Neural cell (in vitro differentiated cells): ENCODE data around the gene MVD. TPM values are rescaled to one million over a fixed set of nuclear protein-coding genes. Genes with fewer than 3 reads are reported as not detected.

ENCODE experiments used
- H2AFZ ChIP-seq: fragments of 200-600, 300-800 bp; sonication (generic), shearing (Covaris generic); 2 replicates; pipeline ENCODE4 v1.6.0; 2014; ENCODE audit warnings: low read depth, mild to moderate bottlenecking, antibody characterized with exemption, low read length, moderate library complexity
- H3F3A ChIP-seq: fragments of 200-600 bp; shearing (Covaris generic); 2 replicates; pipeline ENCODE4 v1.6.1; 2016; ENCODE audit warnings: mild to moderate bottlenecking, moderate library complexity, mixed read lengths, antibody characterized with exemption, low read length; ENCODE audit not compliant: insufficient read depth, poor library complexity, severe bottlenecking
- H3K27ac ChIP-seq: fragments of 200-600, 300-800 bp; sonication (generic), shearing (Covaris generic); 2 replicates; pipeline ENCODE4 v1.5.1; 2014; ENCODE audit warnings: mild to moderate bottlenecking, low read length, moderate library complexity
- H3K27me3 ChIP-seq: fragments of 300-800, 200-600 bp; sonication (generic), shearing (Covaris generic); 2 replicates; pipeline ENCODE4 v1.6.0; 2014; ENCODE audit warnings: mild to moderate bottlenecking, low read depth, low read length, moderate library complexity; ENCODE audit not compliant: insufficient read depth
- H3K36me3 ChIP-seq: fragments of 300-800, 200-600 bp; sonication (generic), shearing (Covaris generic); 2 replicates; pipeline ENCODE4 v1.5.1; 2014; ENCODE audit warnings: mild to moderate bottlenecking, antibody characterized with exemption, low read length, moderate library complexity; ENCODE audit not compliant: insufficient read depth
- H3K4me2 ChIP-seq: fragments of 300-800, 200-600 bp; sonication (generic), shearing (Covaris generic); 2 replicates; pipeline ENCODE4 v1.6.0; 2014; ENCODE audit warnings: mild to moderate bottlenecking, low read length
- H3K4me3 ChIP-seq: fragments of 300-800, 200-600 bp; sonication (generic), shearing (Covaris generic); 2 replicates; pipeline ENCODE4 v1.5.1; 2014; ENCODE audit warnings: mild to moderate bottlenecking, low read length, moderate library complexity
- H3K79me2 ChIP-seq: fragments of 200-600 bp; shearing (Covaris generic); replicated peaks from 2 replicates; pipeline ENCODE4 v1.6.0; 2014; ENCODE audit warnings: mild to moderate bottlenecking, low read length, moderate library complexity; ENCODE audit not compliant: insufficient read depth
- H3K9ac ChIP-seq: fragments of 300-800, 200-600 bp; sonication (generic), shearing (Covaris generic); 2 replicates; pipeline ENCODE4 v1.6.1; 2016; ENCODE audit warnings: mild to moderate bottlenecking, low read length, mixed read lengths
- H3K9me2 ChIP-seq: fragments of 200-600 bp; shearing (Covaris generic); 2 replicates; pipeline ENCODE4 v1.6.1; 2016; ENCODE audit warnings: mild to moderate bottlenecking, low read length, mixed read lengths; ENCODE audit not compliant: insufficient read depth
- H3K9me3 ChIP-seq: fragments of 200-600, 300-800 bp; sonication (generic), shearing (Covaris generic); 2 replicates; pipeline ENCODE4 v1.6.1; 2016; ENCODE audit warnings: mild to moderate bottlenecking, mixed run types, low read length, moderate library complexity, mixed read lengths
- H4K20me1 ChIP-seq: fragments of 200-600 bp; shearing (Covaris generic); 2 replicates; pipeline ENCODE4 v1.6.1; 2016; ENCODE audit warnings: mild to moderate bottlenecking, mixed run types; ENCODE audit not compliant: insufficient read depth
- EP300 ChIP-seq: fragments of 450-650 bp; conservative IDR thresholded peaks from 2 replicates; pipeline ENCODE4 v1.6.1; 2014; ENCODE audit warnings: antibody characterized with exemption, mild to moderate bottlenecking, moderate library complexity; ENCODE audit not compliant: poor library complexity, severe bottlenecking
- EZH2 ChIP-seq: fragments of 200-600, 300-800 bp; shearing (Covaris generic), sonication (generic); IDR thresholded peaks from 2 replicates; pipeline ENCODE4 v1.6.1; 2014; ENCODE audit warnings: antibody characterized with exemption, low read length, borderline replicate concordance, mild to moderate bottlenecking; ENCODE audit not compliant: insufficient read depth, poor library complexity, severe bottlenecking
- MXI1 ChIP-seq: fragments of 450-650 bp; conservative IDR thresholded peaks from 2 replicates; pipeline ENCODE4 v1.6.1; 2014; ENCODE audit warnings: antibody characterized with exemption, mild to moderate bottlenecking; ENCODE audit not compliant: poor library complexity, severe bottlenecking
- POLR2AphosphoS5 ChIP-seq: IDR thresholded peaks from 2 replicates; pipeline ENCODE4 v1.6.1; 2012
- RAD21 ChIP-seq: fragments of 450-650 bp; conservative IDR thresholded peaks from 2 replicates; pipeline ENCODE4 v1.6.1; 2014; ENCODE audit warnings: antibody characterized with exemption, mild to moderate bottlenecking, moderate library complexity
- SMC3 ChIP-seq: fragments of 450-650 bp; conservative IDR thresholded peaks from 2 replicates; pipeline ENCODE4 v1.6.1; 2014; ENCODE audit warnings: antibody characterized with exemption, mild to moderate bottlenecking, moderate library complexity; ENCODE audit not compliant: poor library complexity
- TAF1 ChIP-seq: IDR thresholded peaks from 2 replicates; pipeline ENCODE4 v1.6.1; 2012; ENCODE audit warnings: low read depth
- polyA plus RNA-seq: library from polyadenylated mRNA; depleted of rRNA; stranded (reverse); fragments of >200 nt; gene quantifications from 2 replicates; pipeline ENCODE4 v1.2.3, GENCODE V29; 2014
- TF ChIP-seq, protein P1 (sequence below): fragments of 450-650 bp; IDR thresholded peaks from 2 replicates; pipeline ENCODE4 v1.5.1; 2014; ENCODE audit warnings: antibody characterized with exemption, mild to moderate bottlenecking, moderate library complexity; ENCODE audit not compliant: poor library complexity, severe bottlenecking
- TF ChIP-seq, protein P2 (sequence below): IDR thresholded peaks from 2 replicates; pipeline ENCODE4 v1.6.1; 2012; ENCODE audit warnings: borderline replicate concordance

MVD gene
- polyA plus RNA-seq, 1 donor from 2014 or later = 232 TPM

DNA sequence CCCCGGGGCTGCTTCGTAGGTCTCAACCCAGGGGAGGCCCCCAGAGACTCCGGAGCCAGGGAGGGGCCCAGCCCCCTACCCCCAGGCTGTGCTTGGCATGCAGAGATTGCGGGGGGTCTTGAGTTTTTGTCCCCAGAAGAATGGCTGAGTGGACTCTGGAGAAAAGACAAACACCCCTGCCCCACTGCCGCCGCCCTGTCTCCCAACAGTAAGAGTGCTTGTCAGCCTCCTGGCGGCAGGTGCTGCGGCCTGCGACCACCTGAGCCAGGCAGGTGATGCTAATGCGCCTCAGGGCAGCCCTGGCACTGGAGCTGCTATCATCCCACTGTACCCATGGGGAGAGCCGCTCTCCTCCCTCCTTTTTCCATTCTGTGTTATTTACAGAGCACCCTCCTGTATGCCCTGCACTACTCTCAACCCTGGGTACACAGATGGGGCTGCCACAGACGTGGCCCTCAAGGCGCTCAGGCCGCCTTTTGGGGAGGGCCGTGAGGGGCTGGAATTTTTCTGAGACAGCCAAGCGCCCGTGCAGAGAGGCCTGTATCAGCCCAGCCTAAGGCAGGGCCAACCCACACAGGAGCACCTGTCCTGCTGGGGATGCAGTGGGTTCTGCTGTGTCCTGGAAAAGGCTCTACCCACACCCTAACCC is 27.1 kb downstream of the MVD start:
- H3K4me3 ChIP-seq = no peak overlapping the region
- no peak for TF ChIP-seq EZH2
- no peak for TF ChIP-seq POLR2AphosphoS5
- TF ChIP-seq TAF1 = no peak
- TF ChIP-seq EP300 = no peak
- no peak for TF ChIP-seq MXI1
- TF ChIP-seq, protein P1, sequence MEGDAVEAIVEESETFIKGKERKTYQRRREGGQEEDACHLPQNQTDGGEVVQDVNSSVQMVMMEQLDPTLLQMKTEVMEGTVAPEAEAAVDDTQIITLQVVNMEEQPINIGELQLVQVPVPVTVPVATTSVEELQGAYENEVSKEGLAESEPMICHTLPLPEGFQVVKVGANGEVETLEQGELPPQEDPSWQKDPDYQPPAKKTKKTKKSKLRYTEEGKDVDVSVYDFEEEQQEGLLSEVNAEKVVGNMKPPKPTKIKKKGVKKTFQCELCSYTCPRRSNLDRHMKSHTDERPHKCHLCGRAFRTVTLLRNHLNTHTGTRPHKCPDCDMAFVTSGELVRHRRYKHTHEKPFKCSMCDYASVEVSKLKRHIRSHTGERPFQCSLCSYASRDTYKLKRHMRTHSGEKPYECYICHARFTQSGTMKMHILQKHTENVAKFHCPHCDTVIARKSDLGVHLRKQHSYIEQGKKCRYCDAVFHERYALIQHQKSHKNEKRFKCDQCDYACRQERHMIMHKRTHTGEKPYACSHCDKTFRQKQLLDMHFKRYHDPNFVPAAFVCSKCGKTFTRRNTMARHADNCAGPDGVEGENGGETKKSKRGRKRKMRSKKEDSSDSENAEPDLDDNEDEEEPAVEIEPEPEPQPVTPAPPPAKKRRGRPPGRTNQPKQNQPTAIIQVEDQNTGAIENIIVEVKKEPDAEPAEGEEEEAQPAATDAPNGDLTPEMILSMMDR = no peak
- TF ChIP-seq RAD21 = no peak
- TF ChIP-seq, protein P2, sequence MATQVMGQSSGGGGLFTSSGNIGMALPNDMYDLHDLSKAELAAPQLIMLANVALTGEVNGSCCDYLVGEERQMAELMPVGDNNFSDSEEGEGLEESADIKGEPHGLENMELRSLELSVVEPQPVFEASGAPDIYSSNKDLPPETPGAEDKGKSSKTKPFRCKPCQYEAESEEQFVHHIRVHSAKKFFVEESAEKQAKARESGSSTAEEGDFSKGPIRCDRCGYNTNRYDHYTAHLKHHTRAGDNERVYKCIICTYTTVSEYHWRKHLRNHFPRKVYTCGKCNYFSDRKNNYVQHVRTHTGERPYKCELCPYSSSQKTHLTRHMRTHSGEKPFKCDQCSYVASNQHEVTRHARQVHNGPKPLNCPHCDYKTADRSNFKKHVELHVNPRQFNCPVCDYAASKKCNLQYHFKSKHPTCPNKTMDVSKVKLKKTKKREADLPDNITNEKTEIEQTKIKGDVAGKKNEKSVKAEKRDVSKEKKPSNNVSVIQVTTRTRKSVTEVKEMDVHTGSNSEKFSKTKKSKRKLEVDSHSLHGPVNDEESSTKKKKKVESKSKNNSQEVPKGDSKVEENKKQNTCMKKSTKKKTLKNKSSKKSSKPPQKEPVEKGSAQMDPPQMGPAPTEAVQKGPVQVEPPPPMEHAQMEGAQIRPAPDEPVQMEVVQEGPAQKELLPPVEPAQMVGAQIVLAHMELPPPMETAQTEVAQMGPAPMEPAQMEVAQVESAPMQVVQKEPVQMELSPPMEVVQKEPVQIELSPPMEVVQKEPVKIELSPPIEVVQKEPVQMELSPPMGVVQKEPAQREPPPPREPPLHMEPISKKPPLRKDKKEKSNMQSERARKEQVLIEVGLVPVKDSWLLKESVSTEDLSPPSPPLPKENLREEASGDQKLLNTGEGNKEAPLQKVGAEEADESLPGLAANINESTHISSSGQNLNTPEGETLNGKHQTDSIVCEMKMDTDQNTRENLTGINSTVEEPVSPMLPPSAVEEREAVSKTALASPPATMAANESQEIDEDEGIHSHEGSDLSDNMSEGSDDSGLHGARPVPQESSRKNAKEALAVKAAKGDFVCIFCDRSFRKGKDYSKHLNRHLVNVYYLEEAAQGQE = no peak
- no peak for TF ChIP-seq SMC3
- H3K27ac ChIP-seq = no peak overlapping the region
- H3K36me3 ChIP-seq = no peaks in the 10 kb centered on the region
- H3F3A ChIP-seq = no peaks in the 10 kb centered on the region
- no peak overlapping the region for H2AFZ ChIP-seq
- H4K20me1 ChIP-seq = no peaks in the 10 kb centered on the region
- no peak overlapping the region for H3K9ac ChIP-seq
- H3K27me3 ChIP-seq = peaks cover 13% of the 10 kb centered on the region
- no peak overlapping the region for H3K4me2 ChIP-seq
- no peaks in the 10 kb centered on the region for H3K9me2 ChIP-seq
- no peaks in the 10 kb centered on the region for H3K79me2 ChIP-seq
- H3K9me3 ChIP-seq = no peaks in the 10 kb centered on the region

DNA sequence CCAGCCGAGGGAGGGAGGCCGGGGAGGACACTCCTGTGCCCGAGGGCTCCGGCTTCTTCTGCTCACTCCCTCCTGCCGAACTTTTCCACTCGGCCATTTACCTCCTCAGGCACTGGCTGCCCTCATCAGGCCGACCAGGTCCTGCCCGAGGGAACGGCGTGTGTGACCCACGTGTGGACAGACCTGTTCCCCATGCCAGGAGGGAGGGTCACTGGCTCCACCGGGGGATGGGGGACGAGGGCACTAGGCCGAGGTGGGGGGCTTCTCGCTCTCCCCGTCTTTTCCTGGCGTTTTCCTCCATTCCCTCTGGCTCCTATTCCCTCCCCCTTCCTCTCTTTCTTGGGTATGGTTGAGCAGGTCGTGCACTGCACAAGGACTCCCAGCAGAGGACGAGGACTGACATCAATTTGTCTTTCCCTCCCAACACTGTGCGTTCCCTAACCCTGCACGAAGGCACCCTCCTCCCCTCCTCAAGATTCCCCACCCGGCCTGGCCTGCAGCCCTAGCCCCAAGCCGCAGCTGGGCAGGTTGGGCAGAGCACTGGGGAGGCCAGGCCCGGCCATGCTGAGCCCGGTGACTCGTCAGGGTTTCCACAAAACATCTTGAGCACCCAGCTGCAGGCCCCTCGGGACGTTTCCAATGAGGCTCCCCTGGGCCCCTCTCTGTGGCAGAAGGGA is 27.8 kb downstream of the MVD start:
- Histone ChIP-seq H3K27ac (no peak overlapping the region), H3K9ac (no peak overlapping the region), H3K9me2 (no peaks in the 10 kb centered on the region), H4K20me1 (no peaks in the 10 kb centered on the region), H3K4me3 (no peak overlapping the region), H3K9me3 (no peaks in the 10 kb centered on the region), H3K36me3 (no peaks in the 10 kb centered on the region), H3F3A (no peaks in the 10 kb centered on the region), H3K4me2 (no peak overlapping the region), H3K79me2 (no peaks in the 10 kb centered on the region), H2AFZ (no peak overlapping the region), H3K27me3 (peaks cover 13% of the 10 kb centered on the region)
- TF ChIP-seq, protein P1 = no peak
- no peak for TF ChIP-seq MXI1
- TF ChIP-seq TAF1 = no peak
- no peak for TF ChIP-seq RAD21
- no peak for TF ChIP-seq EZH2
- TF ChIP-seq, protein P2 = no peak
- no peak for TF ChIP-seq SMC3
- TF ChIP-seq EP300 = no peak
